Measurements from ENCODE around the gene CDK19. TPM values are rescaled to one million over a fixed set of nuclear protein-coding genes. Genes with fewer than 3 reads are reported as not detected.

CDK19 gene
- total RNA-seq, 6 experiments from 2014 or later = 2.8 to 7.9 (median 5.5) TPM

DNA sequence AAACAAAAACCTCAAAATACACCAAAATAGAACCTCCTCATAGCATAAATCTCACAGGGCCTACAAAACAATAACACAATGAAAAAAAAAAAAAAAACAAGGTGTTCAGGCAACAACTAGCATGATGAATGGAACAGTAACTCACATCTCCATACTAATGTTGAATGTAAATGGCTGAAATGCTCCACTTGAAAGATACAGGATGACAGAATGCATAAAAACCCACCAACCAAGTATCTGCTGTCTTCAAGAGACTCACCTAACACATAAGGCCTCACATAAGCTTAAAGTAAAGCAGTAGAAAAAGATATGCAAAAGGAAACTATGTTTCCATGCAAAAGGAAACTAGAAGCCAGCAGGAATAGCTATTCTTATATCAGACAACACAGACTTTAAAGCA lies 121.3 kb downstream of the CDK19 start:
- ATAC-seq = no peak
- H3K36me3 ChIP-seq = no peaks in the 10 kb centered on the region
- intact Hi-C loops (cut with DNase I) = no loop called here
- H3K4me3 ChIP-seq = no peak overlapping the region
- H3K4me1 ChIP-seq = no peaks in the 10 kb centered on the region
- H3K27me3 ChIP-seq = no peaks in the 10 kb centered on the region
- H3K27ac ChIP-seq = no peak overlapping the region
- TF ChIP-seq POLR2A (IDR thresholded peaks at IDR 0.05) = no peak
- TF ChIP-seq, protein P1, sequence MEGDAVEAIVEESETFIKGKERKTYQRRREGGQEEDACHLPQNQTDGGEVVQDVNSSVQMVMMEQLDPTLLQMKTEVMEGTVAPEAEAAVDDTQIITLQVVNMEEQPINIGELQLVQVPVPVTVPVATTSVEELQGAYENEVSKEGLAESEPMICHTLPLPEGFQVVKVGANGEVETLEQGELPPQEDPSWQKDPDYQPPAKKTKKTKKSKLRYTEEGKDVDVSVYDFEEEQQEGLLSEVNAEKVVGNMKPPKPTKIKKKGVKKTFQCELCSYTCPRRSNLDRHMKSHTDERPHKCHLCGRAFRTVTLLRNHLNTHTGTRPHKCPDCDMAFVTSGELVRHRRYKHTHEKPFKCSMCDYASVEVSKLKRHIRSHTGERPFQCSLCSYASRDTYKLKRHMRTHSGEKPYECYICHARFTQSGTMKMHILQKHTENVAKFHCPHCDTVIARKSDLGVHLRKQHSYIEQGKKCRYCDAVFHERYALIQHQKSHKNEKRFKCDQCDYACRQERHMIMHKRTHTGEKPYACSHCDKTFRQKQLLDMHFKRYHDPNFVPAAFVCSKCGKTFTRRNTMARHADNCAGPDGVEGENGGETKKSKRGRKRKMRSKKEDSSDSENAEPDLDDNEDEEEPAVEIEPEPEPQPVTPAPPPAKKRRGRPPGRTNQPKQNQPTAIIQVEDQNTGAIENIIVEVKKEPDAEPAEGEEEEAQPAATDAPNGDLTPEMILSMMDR (IDR thresholded peaks at IDR 0.05) = no peak
- DNase-seq = no peak
- no peaks in the 10 kb centered on the region for H3K9me3 ChIP-seq

- no peaks in the 10 kb centered on the region for H3K9me3 ChIP-seq
- intact Hi-C loops (cut with DNase I) = no loop called here
- H3K27ac ChIP-seq = no peak overlapping the region
- no peak for ATAC-seq
- H3K4me3 ChIP-seq = no peak overlapping the region
- H3K36me3 ChIP-seq = no peaks in the 10 kb centered on the region
- no peak for TF ChIP-seq POLR2A (IDR thresholded peaks at IDR 0.05)
- TF ChIP-seq, protein P1 (IDR thresholded peaks at IDR 0.05) = no peak
- DNase-seq = no peak
- no peaks in the 10 kb centered on the region for H3K27me3 ChIP-seq
- H3K4me1 ChIP-seq = no peaks in the 10 kb centered on the region
- WGBS (ENCODE audit: insufficient coverage, low coverage, low lambda C conversion rate, missing lambda C conversion rate) = no CpG with 5 or more reads among the region's 3 CpGs
Measured at GRCh38 chr6:110693296-110693695, 122.0 kb downstream of the CDK19 start.

DNA sequence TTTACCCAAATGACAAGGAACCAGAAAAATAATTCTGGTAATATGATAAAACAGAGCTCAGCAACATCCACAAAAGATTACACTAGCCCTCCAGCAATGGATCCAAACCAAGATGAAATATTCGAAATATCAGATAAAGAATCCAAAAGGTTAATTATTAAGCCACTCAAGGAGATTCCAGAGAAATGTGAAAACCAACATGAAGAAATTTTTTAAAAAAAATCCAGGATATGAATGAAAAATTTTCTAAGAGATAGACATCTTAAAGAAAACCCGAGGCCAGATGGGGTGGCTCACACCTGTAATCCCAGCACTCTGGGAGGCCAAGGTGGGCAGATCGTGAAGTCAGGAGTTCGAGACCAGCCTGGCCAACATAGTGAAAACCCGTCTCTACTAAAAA lies 124.4 kb downstream of the CDK19 start:
- Histone ChIP-seq H3K4me3 (no peak overlapping the region), H3K9me3 (no peaks in the 10 kb centered on the region), H3K27me3 (no peaks in the 10 kb centered on the region), H3K27ac (no peak overlapping the region), H3K4me1 (no peaks in the 10 kb centered on the region), H3K36me3 (no peaks in the 10 kb centered on the region)
- ATAC-seq = no peak
- no peak for DNase-seq
- WGBS (ENCODE audit: insufficient coverage, low coverage, low lambda C conversion rate, missing lambda C conversion rate) = 80% methylated on average over 5 of the region's 5 CpGs
- TF ChIP-seq, protein P1 (IDR thresholded peaks at IDR 0.05) = no peak
- no peak for TF ChIP-seq POLR2A (IDR thresholded peaks at IDR 0.05)
- intact Hi-C loops (cut with DNase I) = no loop called here

GRCh38 chr6:110690106-110690654 lies 125.1 kb downstream of the CDK19 start:
- ATAC-seq (no peak), DNase-seq (no peak)
- Histone ChIP-seq H3K9me3 (no peaks in the 10 kb centered on the region), H3K27ac (no peak overlapping the region), H3K27me3 (no peaks in the 10 kb centered on the region), H3K36me3 (no peaks in the 10 kb centered on the region), H3K4me3 (no peak overlapping the region), H3K4me1 (no peaks in the 10 kb centered on the region)
- intact Hi-C loops (cut with DNase I) = no loop called here
- TF ChIP-seq, protein P1 (IDR thresholded peaks at IDR 0.05) = no peak
- TF ChIP-seq POLR2A (IDR thresholded peaks at IDR 0.05) = no peak
- WGBS (ENCODE audit: insufficient coverage, low coverage, low lambda C conversion rate, missing lambda C conversion rate) = 100% methylated on average over 1 of the region's 3 CpGs

All from right lobe of liver (tissue), 6 donors.